WI38 (cell line): ENCODE data around the gene SIPA1L3.

Experiments used
- H3K4me3 ChIP-seq: 2 replicates; pipeline ENCODE4 v1.5.1; 2011; ENCODE audit warnings: low read depth, mild to moderate bottlenecking, control low read depth, low read length
- CTCF ChIP-seq: IDR thresholded peaks from 2 replicates; pipeline ENCODE4 v1.5.1; 2012; ENCODE audit warnings: low read depth, mild to moderate bottlenecking, control low read depth, low read length

The SIPA1L3 gene

GRCh38 chr19:38019396-38019724, 112.4 kb downstream of the SIPA1L3 start:
- H3K4me3 ChIP-seq, result no peak overlapping the region
- TF ChIP-seq CTCF, result no peak

GRCh38 chr19:38020311-38020710, 113.3 kb downstream of the SIPA1L3 start:
- no peak overlapping the region for H3K4me3 ChIP-seq

GRCh38 chr19:38021352-38021751, 114.3 kb downstream of the SIPA1L3 start:
- no peak for TF ChIP-seq CTCF
- no peak overlapping the region for H3K4me3 ChIP-seq

More at GRCh38 chr19:38020311-38020710, 113.3 kb downstream of the SIPA1L3 start:
- no peak for TF ChIP-seq CTCF

- H3K4me3 ChIP-seq, result no peak overlapping the region
- no peak for TF ChIP-seq CTCF
Observed at GRCh38 chr19:38022791-38023670, 116.0 kb downstream of the SIPA1L3 start.

GRCh38 chr19:38023671-38024541, 116.9 kb downstream of the SIPA1L3 start:
- no peak overlapping the region for H3K4me3 ChIP-seq
- no peak for TF ChIP-seq CTCF

- no peak for TF ChIP-seq CTCF
- H3K4me3 ChIP-seq, result no peak overlapping the region
Observed at GRCh38 chr19:38024992-38025908, 118.2 kb downstream of the SIPA1L3 start.
